ENCODE data around the gene CAMTA1. TPM values are rescaled to one million over a fixed set of nuclear protein-coding genes. Genes with fewer than 3 reads are reported as not detected.

Gene CAMTA1
- total and polyA plus RNA-seq, 2 experiments from 2014 or later = 89.0 to 145 TPM

DNA sequence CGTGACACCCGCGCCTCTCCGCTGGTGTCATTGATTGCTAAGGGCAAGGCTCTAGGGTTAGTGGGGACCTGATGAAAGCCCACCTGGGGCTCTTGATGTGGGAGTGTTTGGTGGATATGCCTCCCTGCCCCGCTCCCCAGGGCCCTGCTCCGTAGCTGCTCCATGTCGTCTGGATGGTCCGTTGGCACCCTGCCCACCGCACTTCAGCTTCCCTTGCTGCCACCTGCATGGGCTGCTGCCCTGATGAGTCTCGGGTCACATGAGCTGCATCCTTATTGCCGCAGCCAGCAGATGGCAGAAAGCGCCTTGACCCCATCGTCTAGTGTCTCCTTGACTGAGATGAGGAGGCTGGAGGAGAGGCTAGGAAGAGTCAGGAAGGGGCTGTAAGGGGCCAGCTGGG is 439.4 kb downstream of the CAMTA1 start:
- Histone ChIP-seq H4K20me1 (ENCODE audit: insufficient read depth, poor library complexity, severe bottlenecking) (no peaks in the 10 kb centered on the region), H3K9me3 (ENCODE audit: low read depth) (no peaks in the 10 kb centered on the region), H2AFZ (no peak overlapping the region), H3K4me3 (no peak overlapping the region), H3K27me3 (no peaks in the 10 kb centered on the region), H3K36me3 (replicated peaks; ENCODE audit: insufficient read depth, low read depth) (no peaks in the 10 kb centered on the region), H3K4me2 (no peak overlapping the region), H3K27ac (no peak overlapping the region), H3K79me2 (no peaks in the 10 kb centered on the region), H3K9me2 (replicated peaks; ENCODE audit: insufficient read depth) (no peaks in the 10 kb centered on the region), H3K4me1 (ENCODE audit: insufficient read depth) (no peaks in the 10 kb centered on the region)
- TF ChIP-seq EZH2 (IDR thresholded peaks at IDR 0.05; ENCODE audit: borderline replicate concordance) (no peak), EZH2phosphoT487 (IDR thresholded peaks at IDR 0.05; ENCODE audit: low read depth, severe bottlenecking, unreplicated experiment) (no peak)
- TF ChIP-seq, protein P1, sequence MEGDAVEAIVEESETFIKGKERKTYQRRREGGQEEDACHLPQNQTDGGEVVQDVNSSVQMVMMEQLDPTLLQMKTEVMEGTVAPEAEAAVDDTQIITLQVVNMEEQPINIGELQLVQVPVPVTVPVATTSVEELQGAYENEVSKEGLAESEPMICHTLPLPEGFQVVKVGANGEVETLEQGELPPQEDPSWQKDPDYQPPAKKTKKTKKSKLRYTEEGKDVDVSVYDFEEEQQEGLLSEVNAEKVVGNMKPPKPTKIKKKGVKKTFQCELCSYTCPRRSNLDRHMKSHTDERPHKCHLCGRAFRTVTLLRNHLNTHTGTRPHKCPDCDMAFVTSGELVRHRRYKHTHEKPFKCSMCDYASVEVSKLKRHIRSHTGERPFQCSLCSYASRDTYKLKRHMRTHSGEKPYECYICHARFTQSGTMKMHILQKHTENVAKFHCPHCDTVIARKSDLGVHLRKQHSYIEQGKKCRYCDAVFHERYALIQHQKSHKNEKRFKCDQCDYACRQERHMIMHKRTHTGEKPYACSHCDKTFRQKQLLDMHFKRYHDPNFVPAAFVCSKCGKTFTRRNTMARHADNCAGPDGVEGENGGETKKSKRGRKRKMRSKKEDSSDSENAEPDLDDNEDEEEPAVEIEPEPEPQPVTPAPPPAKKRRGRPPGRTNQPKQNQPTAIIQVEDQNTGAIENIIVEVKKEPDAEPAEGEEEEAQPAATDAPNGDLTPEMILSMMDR (IDR thresholded peaks at IDR 0.05; ENCODE audit: poor library complexity) = no peak
- no peak for DNase-seq (ENCODE audit: low spot score)
- 84% methylated on average over 13 of the region's 13 CpGs for WGBS (ENCODE audit: low lambda C conversion rate, missing lambda C conversion rate)

DNA sequence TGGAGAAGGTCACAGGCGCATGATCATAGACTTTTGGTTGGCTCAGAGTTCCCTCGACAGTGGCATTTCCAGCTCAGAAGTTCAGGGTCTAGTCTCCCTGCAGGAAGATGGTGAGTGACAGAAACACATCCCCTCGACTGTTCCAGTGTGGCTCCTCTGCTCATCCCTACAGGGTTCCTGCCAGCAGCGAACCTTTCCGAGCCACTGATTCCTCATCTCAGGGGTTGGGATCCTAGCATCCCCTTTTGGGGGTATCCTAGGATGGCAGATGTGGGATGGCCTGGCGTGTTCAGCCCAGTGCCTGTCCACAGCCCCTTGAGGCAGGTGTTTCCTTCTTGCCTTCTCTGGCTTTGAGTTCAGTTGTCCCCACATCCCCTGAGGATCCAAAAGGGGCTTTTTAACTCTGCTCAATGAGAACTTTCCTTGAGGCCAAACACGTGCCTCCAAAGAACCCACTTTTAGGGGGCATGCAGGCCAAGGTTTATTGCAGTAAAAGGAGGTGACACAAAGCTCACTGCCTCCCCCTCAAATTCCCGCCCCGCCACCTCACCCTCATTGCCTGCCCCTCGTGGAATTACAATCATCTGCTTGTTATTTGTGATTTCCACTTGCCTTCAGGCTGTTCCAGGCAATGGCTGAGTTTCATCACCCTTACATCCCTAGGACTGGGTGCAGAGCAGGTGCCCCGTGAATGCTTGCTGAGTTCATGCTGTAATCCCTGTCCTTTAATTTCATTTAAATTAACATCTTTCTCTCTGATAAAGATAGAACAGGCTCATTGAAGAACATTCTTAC is 440.7 kb downstream of the CAMTA1 start:
- no peaks in the 10 kb centered on the region for H3K36me3 ChIP-seq (replicated peaks; ENCODE audit: insufficient read depth, low read depth)
- H3K4me1 ChIP-seq (ENCODE audit: insufficient read depth) = no peaks in the 10 kb centered on the region
- WGBS (ENCODE audit: low lambda C conversion rate, missing lambda C conversion rate) = 83% methylated on average over 11 of the region's 11 CpGs
- no peaks in the 10 kb centered on the region for H3K9me3 ChIP-seq (ENCODE audit: low read depth)
- no peaks in the 10 kb centered on the region for H3K27me3 ChIP-seq
- TF ChIP-seq EZH2phosphoT487 (IDR thresholded peaks at IDR 0.05; ENCODE audit: low read depth, severe bottlenecking, unreplicated experiment) (no peak), EZH2 (IDR thresholded peaks at IDR 0.05; ENCODE audit: borderline replicate concordance) (no peak)
- TF ChIP-seq, protein P1 (IDR thresholded peaks at IDR 0.05; ENCODE audit: poor library complexity) = no peak
- H3K79me2 ChIP-seq = no peaks in the 10 kb centered on the region
- H3K9me2 ChIP-seq (replicated peaks; ENCODE audit: insufficient read depth) = no peaks in the 10 kb centered on the region
- no peaks in the 10 kb centered on the region for H4K20me1 ChIP-seq (ENCODE audit: insufficient read depth, poor library complexity, severe bottlenecking)
- H3K27ac ChIP-seq = no peak overlapping the region
- H3K4me2 ChIP-seq = no peak overlapping the region
- no peak for DNase-seq (ENCODE audit: low spot score)
- no peak overlapping the region for H3K4me3 ChIP-seq
- H2AFZ ChIP-seq = no peak overlapping the region

DNA sequence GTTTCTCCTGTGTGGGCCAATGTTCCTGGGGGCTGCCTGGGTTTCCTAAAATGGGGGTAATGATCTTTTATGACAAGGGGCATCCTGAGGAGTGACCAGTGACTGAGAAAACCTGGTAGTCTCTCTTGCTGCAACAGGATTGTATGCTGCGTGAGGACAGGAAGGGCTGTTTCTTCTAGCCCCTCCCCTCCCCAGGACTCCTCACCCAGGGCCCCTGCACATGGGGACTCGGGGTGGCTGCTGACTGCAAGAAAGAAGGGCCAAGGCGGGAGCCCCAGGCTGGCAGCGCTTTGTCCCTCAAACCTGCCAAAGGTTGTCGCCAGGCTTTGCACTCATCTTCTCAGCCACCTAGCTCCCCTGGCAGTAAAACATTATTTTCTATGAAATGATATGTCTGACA is 442.4 kb downstream of the CAMTA1 start:
- DNase-seq (ENCODE audit: low spot score) = no peak
- Histone ChIP-seq H3K4me2 (no peak overlapping the region), H3K4me3 (no peak overlapping the region), H3K27ac (no peak overlapping the region), H3K4me1 (ENCODE audit: insufficient read depth) (no peaks in the 10 kb centered on the region), H2AFZ (no peak overlapping the region), H3K79me2 (no peaks in the 10 kb centered on the region), H3K9me2 (replicated peaks; ENCODE audit: insufficient read depth) (no peaks in the 10 kb centered on the region), H3K27me3 (no peaks in the 10 kb centered on the region), H3K9me3 (ENCODE audit: low read depth) (no peaks in the 10 kb centered on the region), H3K36me3 (replicated peaks; ENCODE audit: insufficient read depth, low read depth) (no peaks in the 10 kb centered on the region), H4K20me1 (ENCODE audit: insufficient read depth, poor library complexity, severe bottlenecking) (no peaks in the 10 kb centered on the region)
- TF ChIP-seq, protein P1 (IDR thresholded peaks at IDR 0.05; ENCODE audit: poor library complexity) = no peak
- TF ChIP-seq EZH2 (IDR thresholded peaks at IDR 0.05; ENCODE audit: borderline replicate concordance) = no peak
- no peak for TF ChIP-seq EZH2phosphoT487 (IDR thresholded peaks at IDR 0.05; ENCODE audit: low read depth, severe bottlenecking, unreplicated experiment)
- 92% methylated on average over 5 of the region's 5 CpGs for WGBS (ENCODE audit: low lambda C conversion rate, missing lambda C conversion rate)

Data from hepatocyte (in vitro differentiated cells).